ENCODE measurements around the gene CNTN5.

Gene CNTN5

DNA sequence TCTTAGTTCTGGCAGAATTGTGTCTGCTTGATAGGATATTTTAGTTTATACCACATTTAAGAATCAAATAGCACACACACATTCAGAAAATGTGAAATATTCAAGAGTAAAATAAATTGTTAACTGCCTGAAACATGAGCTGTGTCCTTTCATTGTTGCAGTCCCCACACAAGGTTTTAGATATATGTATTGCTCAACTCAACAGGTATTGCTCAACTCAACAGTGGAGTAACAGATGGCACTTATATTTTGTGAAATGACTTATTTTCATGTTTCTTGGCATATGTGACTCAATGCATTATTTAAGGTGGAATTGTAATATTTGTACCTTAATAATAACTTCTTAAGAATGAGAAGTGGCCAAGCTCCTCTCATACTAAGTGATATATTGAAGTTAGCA lies 760.3 kb downstream of the CNTN5 start (continued):
- TF ChIP-seq ZFP37 (tag by site-specific recombination; IDR thresholded peaks at IDR 0.05), result no peak

DNA sequence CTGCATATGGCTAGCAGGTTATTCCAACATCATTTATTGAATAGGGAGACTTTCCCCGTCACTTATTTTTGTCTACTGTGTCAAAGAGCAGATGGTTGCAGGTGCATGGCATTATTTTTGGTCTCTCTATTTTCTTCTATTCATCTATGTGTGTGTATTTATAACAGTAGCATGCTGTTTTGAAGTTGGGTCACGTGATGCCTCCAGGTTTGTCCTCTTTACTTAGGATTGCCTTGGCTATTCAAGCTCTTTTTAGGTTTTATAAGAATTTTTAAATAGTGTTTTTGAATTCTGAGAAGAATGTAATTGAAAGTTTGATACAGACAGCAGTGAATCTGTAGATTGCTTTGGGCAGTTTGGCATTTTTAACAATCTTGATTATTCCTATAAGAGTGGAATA lies 770.6 kb downstream of the CNTN5 start:
- H3K36me3 ChIP-seq (ENCODE audit: control insufficient read depth in 2 of 2, insufficient read depth in 1 of 2, low read length in 2 of 2), result no peaks in the 10 kb centered on the region
- no peak overlapping the region for H3K4me3 ChIP-seq (ENCODE audit: low read depth, low read length)
- no peak for TF ChIP-seq EGR2 (tag by site-specific recombination; IDR thresholded peaks at IDR 0.05; ENCODE audit: low read depth)
- TF ChIP-seq, protein P1, sequence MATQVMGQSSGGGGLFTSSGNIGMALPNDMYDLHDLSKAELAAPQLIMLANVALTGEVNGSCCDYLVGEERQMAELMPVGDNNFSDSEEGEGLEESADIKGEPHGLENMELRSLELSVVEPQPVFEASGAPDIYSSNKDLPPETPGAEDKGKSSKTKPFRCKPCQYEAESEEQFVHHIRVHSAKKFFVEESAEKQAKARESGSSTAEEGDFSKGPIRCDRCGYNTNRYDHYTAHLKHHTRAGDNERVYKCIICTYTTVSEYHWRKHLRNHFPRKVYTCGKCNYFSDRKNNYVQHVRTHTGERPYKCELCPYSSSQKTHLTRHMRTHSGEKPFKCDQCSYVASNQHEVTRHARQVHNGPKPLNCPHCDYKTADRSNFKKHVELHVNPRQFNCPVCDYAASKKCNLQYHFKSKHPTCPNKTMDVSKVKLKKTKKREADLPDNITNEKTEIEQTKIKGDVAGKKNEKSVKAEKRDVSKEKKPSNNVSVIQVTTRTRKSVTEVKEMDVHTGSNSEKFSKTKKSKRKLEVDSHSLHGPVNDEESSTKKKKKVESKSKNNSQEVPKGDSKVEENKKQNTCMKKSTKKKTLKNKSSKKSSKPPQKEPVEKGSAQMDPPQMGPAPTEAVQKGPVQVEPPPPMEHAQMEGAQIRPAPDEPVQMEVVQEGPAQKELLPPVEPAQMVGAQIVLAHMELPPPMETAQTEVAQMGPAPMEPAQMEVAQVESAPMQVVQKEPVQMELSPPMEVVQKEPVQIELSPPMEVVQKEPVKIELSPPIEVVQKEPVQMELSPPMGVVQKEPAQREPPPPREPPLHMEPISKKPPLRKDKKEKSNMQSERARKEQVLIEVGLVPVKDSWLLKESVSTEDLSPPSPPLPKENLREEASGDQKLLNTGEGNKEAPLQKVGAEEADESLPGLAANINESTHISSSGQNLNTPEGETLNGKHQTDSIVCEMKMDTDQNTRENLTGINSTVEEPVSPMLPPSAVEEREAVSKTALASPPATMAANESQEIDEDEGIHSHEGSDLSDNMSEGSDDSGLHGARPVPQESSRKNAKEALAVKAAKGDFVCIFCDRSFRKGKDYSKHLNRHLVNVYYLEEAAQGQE (tag by site-specific recombination; IDR thresholded peaks at IDR 0.05), result no peak
- no peak for TF ChIP-seq ZNF223 (tag by site-specific recombination; IDR thresholded peaks at IDR 0.05)
- TF ChIP-seq ZNF785 (tag by site-specific recombination; IDR thresholded peaks at IDR 0.05), result no peak
- no peak for TF ChIP-seq ZNF626 (tag by site-specific recombination; IDR thresholded peaks at IDR 0.05)
- no peak for TF ChIP-seq BCL11A (tag by site-specific recombination; IDR thresholded peaks at IDR 0.05; ENCODE audit: low read depth)
- no peak for TF ChIP-seq ZXDB (tag by site-specific recombination; IDR thresholded peaks at IDR 0.05)
- no peak for TF ChIP-seq SALL2 (tag by site-specific recombination; IDR thresholded peaks at IDR 0.05; ENCODE audit: borderline replicate concordance)
- H3K27ac ChIP-seq (ENCODE audit: extremely low read depth, low read depth, low read length), result no peak overlapping the region
- H3K4me1 ChIP-seq (ENCODE audit: control insufficient read depth, insufficient read depth, low read length), result no peaks in the 10 kb centered on the region
- POLR2A ChIA-PET, result no interaction called here
- H3K9me3 ChIP-seq (ENCODE audit: control insufficient read depth, insufficient read depth, low read depth, low read length), result no peaks in the 10 kb centered on the region
- CTCF ChIA-PET, result no interaction called here

DNA sequence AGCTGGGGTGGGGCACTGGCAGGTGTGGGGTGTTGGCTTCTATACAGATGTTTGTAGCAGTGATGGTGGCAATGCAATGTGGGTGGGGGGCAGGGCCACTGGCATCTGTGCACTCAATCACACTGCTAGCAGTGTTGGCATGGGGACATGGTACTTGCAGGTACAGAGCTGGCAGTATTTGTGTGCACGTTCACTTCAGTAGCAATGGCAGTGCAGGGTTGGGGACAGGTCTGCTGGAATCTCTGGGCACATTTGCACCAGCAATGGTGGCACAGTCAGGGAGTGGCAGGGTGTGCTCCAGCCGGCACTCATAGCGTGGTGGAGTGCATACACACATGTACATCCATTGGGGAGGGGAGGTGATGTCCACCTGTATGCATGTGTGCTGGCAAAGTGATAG lies 775.2 kb downstream of the CNTN5 start:
- POLR2A ChIA-PET, result no interaction called here
- H3K36me3 ChIP-seq (ENCODE audit: control insufficient read depth in 2 of 2, insufficient read depth in 1 of 2, low read length in 2 of 2), result no peaks in the 10 kb centered on the region
- H3K27ac ChIP-seq (ENCODE audit: extremely low read depth, low read depth, low read length), result no peak overlapping the region
- H3K4me1 ChIP-seq (ENCODE audit: control insufficient read depth, insufficient read depth, low read length), result no peaks in the 10 kb centered on the region
- CTCF ChIA-PET, result no interaction called here
- H3K9me3 ChIP-seq (ENCODE audit: control insufficient read depth, insufficient read depth, low read depth, low read length), result no peaks in the 10 kb centered on the region
- H3K4me3 ChIP-seq (ENCODE audit: low read depth, low read length), result no peak overlapping the region
- TF ChIP-seq SP7 (tag by site-specific recombination; IDR thresholded peaks at IDR 0.05) (no peak), EGR2 (tag by site-specific recombination; IDR thresholded peaks at IDR 0.05; ENCODE audit: low read depth) (no peak), ZNF701 (tag by site-specific recombination; IDR thresholded peaks at IDR 0.05) (no peak), SCRT1 (tag by site-specific recombination; IDR thresholded peaks at IDR 0.05; ENCODE audit: borderline replicate concordance) (no peak), KLF9 (tag by site-specific recombination; IDR thresholded peaks at IDR 0.05; ENCODE audit: low read depth) (no peak), ZNF777 (tag by site-specific recombination; IDR thresholded peaks at IDR 0.05; ENCODE audit: borderline replicate concordance) (no peak), ZNF530 (tag by site-specific recombination; IDR thresholded peaks at IDR 0.05; ENCODE audit: low read depth) (no peak), ZNF707 (tag by site-specific recombination; IDR thresholded peaks at IDR 0.05) (no peak), ZNF24 (tag by site-specific recombination; IDR thresholded peaks at IDR 0.05) (no peak), ZNF792 (tag by site-specific recombination; IDR thresholded peaks at IDR 0.05) (no peak), BCL11A (tag by site-specific recombination; IDR thresholded peaks at IDR 0.05; ENCODE audit: low read depth) (no peak), ZNF664 (tag by site-specific recombination; IDR thresholded peaks at IDR 0.05) (no peak), ZNF146 (tag by site-specific recombination; IDR thresholded peaks at IDR 0.05) (no peak), YY2 (tag by site-specific recombination; IDR thresholded peaks at IDR 0.05) (no peak)
- TF ChIP-seq, protein P2, sequence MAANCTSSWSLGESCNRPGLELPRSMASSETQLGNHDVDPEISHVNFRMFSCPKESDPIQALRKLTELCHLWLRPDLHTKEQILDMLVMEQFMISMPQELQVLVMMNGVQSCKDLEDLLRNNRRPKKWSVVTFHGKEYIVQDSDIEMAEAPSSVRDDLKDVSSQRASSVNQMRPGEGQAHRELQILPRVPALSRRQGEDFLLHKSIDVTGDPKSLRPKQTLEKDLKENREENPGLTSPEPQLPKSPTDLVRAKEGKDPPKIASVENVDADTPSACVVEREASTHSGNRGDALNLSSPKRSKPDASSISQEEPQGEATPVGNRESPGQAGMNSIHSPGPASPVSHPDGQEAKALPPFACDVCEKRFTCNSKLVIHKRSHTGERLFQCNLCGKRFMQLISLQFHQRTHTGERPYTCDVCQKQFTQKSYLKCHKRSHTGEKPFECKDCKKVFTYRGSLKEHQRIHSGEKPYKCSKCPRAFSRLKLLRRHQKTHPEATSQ (tag by site-specific recombination; IDR thresholded peaks at IDR 0.05), result no peak
- TF ChIP-seq, protein P3, sequence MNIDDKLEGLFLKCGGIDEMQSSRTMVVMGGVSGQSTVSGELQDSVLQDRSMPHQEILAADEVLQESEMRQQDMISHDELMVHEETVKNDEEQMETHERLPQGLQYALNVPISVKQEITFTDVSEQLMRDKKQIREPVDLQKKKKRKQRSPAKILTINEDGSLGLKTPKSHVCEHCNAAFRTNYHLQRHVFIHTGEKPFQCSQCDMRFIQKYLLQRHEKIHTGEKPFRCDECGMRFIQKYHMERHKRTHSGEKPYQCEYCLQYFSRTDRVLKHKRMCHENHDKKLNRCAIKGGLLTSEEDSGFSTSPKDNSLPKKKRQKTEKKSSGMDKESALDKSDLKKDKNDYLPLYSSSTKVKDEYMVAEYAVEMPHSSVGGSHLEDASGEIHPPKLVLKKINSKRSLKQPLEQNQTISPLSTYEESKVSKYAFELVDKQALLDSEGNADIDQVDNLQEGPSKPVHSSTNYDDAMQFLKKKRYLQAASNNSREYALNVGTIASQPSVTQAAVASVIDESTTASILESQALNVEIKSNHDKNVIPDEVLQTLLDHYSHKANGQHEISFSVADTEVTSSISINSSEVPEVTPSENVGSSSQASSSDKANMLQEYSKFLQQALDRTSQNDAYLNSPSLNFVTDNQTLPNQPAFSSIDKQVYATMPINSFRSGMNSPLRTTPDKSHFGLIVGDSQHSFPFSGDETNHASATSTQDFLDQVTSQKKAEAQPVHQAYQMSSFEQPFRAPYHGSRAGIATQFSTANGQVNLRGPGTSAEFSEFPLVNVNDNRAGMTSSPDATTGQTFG (tag by site-specific recombination; IDR thresholded peaks at IDR 0.05; ENCODE audit: borderline replicate concordance), result no peak
- TF ChIP-seq, protein P4, sequence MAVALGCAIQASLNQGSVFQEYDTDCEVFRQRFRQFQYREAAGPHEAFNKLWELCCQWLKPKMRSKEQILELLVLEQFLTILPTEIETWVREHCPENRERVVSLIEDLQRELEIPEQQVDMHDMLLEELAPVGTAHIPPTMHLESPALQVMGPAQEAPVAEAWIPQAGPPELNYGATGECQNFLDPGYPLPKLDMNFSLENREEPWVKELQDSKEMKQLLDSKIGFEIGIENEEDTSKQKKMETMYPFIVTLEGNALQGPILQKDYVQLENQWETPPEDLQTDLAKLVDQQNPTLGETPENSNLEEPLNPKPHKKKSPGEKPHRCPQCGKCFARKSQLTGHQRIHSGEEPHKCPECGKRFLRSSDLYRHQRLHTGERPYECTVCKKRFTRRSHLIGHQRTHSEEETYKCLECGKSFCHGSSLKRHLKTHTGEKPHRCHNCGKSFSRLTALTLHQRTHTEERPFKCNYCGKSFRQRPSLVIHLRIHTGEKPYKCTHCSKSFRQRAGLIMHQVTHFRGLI (tag by site-specific recombination; IDR thresholded peaks at IDR 0.05), result no peak
- TF ChIP-seq, protein P5, sequence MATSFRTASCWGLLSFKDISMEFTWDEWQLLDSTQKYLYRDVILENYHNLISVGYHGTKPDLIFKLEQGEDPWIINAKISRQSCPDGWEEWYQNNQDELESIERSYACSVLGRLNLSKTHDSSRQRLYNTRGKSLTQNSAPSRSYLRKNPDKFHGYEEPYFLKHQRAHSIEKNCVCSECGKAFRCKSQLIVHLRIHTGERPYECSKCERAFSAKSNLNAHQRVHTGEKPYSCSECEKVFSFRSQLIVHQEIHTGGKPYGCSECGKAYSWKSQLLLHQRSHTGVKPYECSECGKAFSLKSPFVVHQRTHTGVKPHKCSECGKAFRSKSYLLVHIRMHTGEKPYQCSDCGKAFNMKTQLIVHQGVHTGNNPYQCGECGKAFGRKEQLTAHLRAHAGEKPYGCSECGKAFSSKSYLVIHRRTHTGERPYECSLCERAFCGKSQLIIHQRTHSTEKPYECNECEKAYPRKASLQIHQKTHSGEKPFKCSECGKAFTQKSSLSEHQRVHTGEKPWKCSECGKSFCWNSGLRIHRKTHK (tag by site-specific recombination; IDR thresholded peaks at IDR 0.05), result no peak

Measured in HEK293 (cell line).